ENCODE data around the gene CELA2A. TPM values are rescaled to one million over a fixed set of nuclear protein-coding genes. Genes with fewer than 3 reads are reported as not detected.
A peak's percentile ranks its signal among the peaks of the same experiment; 100 is the strongest.
"Not testable (repeated sequence)": the region's sequence is repeated elsewhere in the genome, so short reads cannot be mapped to it uniquely, and the experiment has no call there.

CELA2A gene
- polyA plus RNA-seq, 5 donors = 0.24 to 0.46 (median 0.30) TPM; not detected in 2

GRCh38 chr1:15468145-15468544 lies 11.6 kb downstream of the CELA2A start:
- DNase-seq = no peak

GRCh38 chr1:15469361-15469760 lies 12.8 kb downstream of the CELA2A start:
- DNase-seq = no peak

GRCh38 chr1:15469821-15470448 lies 13.4 kb downstream of the CELA2A start:
- DNase-seq = not testable (repeated sequence)

GRCh38 chr1:15471067-15471466 lies 14.5 kb downstream of the CELA2A start:
- not testable (repeated sequence) for DNase-seq

GRCh38 chr1:15471723-15472122 lies 15.2 kb downstream of the CELA2A start:
- DNase-seq = not testable (repeated sequence)

DNA sequence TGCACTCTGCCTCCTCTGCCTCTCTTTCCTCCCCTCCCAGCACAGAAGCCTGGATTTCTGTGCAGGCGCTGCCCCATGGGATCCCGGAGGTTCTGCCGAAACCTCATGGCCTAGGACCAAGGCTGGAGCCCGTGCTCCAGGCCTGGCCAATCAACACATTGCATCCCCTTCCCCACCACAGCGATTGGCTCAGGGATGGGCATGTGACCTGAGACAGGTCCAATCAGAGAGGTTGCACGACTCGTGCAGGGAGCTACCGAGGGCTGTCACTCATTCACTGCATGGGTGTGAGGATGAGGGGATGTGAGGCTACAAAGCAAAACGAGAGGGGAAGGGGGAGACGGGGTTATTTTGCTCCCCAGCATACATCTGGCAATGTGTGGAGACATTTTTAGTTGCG lies 16.1 kb downstream of the CELA2A start:
- no peak for DNase-seq

- peak; percentile 64 to 72 for DNase-seq
Measured at GRCh38 chr1:15475752-15476314, 19.3 kb downstream of the CELA2A start, which contains the start of gene CELA2B. Gene CELA2B, plus strand, starts transcription at chr1:15476104. Its CDS starts 22 bp downstream, at chr1:15476126.

- DNase-seq = peak in 1 of 2 donors; percentile 6
Measured at GRCh38 chr1:15476927-15477326, 20.4 kb downstream of the CELA2A start.

DNA sequence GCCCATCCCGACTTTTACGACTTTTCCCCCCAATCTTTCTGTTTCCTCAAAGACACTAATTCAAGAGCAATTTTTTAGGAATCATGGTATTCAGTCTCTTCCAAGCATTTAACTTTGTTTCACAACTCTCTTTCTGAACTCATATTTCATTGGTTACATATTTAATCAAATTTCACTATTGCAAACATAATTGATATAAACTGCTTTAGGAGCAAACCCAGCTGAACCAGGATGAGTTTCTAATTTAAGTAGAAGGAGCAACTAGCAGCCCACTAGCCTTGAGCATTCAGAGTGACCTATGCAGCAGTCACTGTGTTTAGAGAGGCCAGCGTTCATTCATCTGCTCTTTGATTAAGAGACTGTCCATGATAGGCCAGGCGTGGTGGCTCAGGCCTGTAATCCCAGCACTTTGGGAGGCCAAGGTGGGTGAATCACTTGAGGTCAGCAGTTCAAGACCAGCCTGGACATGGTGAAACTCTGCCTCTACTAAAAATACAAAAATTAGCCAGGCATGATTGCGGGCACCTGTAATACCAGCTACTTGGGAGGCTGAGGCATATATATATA lies 21.2 kb downstream of the CELA2A start:
- peak; percentile 71 to 78 for DNase-seq

DNA sequence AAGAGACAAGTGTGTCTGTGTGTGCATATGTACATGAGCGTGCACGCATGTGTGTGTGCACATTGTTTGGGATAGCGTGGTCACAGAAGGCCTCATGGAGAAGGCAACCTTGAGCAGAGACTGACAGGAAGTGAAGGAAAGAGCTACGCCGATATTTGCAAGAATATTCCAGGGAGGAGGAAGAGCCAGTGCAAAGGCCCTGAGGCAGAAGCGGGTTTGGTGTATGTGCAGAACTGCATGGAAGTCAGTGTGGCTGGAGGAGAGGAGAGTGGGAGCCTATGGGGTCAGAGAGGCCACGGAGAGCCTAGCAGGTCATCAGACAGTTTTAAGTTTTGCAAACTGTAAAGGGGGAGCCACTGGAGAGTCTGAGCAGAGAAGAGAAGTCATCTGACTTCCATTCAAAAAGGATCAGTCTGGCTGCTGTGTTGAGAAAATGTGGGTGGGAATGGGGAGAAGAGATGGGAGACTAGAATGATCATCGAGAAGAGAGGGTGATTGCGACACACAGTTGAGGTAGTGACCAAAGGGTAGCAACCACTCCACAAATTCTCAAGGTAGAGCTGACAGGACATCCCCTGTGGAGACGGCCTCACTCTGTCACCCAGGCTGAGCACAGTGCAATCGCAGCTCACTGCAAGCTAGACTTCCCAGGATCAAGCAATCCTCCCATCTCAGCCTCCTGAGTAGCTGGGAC lies 23.3 kb downstream of the CELA2A start:
- DNase-seq = no peak

- not testable (repeated sequence) for DNase-seq
Measured at GRCh38 chr1:15482455-15482854, 25.9 kb downstream of the CELA2A start.

DNA sequence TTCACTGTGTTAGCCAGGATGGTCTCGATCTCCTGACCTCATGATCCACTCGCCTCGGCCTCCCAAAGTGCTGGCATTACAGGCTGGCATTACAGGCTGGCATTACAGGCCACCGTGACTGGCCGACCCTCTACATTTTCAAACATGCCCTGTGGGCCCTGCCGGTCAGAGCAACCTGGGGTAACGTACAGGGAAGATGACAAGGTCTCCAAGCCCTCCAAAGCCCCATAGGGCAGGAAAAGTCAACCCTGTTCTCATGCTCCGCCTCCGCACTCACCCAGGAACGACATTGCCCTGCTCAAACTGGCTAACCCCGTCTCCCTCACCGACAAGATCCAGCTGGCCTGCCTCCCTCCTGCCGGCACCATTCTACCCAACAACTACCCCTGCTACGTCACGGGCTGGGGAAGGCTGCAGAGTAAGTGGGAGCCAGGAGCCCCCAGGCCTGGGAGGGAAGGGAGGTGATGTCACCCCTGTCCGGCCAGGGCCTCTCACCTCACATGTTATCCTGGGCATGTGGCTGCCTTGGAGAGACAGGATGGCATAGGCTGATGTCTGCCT lies 26.5 kb downstream of the CELA2A start:
- DNase-seq = not testable (repeated sequence)

- no peak for DNase-seq
Measured at GRCh38 chr1:15483971-15484370, 27.4 kb downstream of the CELA2A start.

- not testable (repeated sequence) for DNase-seq
Measured at GRCh38 chr1:15484443-15484842, 27.9 kb downstream of the CELA2A start.

- no peak for DNase-seq
Measured at GRCh38 chr1:15485636-15486035, 29.1 kb downstream of the CELA2A start.

GRCh38 chr1:15486844-15487610 lies 30.5 kb downstream of the CELA2A start:
- DNase-seq = not testable (repeated sequence)

DNA sequence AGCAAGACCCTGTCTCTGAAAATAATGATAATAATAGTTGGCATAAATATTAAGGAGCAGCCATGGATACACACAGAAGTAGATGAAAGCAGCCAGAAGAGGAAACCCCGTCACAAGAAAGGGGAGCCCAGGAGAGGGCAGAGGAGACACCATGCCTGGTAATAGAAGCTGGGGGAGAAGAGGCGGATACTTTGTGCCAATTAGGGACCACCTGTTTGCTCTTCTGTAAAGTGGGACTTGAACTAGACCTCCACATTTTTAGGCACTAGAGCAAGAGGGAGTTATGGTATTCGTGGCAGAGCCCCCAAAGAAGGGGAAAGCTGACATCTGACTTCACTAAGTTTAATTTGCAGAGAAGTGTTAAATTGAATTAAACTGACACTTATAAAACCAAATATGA lies 31.8 kb downstream of the CELA2A start:
- DNase-seq = no peak

DNA sequence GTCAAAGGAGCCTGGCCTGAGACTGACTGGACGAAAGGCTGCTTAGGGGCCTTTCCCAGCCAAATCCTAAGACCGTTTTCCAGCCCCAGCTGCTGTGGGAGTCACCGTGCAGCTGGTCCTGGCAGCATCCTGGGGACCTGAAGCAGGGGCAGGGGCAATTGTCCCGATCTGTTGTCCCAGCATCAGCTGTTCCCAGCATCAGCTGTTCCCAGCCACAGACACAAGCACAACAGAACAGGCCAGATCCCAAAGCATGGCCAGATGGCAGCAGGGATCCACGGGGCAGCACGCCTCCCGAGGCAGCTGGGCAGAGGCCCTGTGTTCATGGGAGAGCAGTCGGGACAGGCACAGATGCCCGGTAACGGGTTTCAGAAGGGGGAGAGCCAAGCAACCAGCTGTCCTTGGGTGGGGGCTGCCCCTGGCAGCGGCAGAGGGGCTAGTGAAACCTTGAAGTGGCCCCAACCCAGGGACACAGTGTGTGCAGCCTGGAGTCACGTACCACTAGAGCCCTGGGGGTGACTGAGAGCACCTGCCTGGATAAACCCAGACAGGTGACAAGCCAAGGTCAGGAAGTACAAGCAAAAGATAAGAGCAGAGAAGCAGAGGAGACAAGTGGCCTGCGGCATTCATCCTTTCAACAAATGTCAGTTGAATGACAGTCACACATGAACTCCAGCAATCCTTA lies 32.7 kb downstream of the CELA2A start:
- no peak for DNase-seq

DNA sequence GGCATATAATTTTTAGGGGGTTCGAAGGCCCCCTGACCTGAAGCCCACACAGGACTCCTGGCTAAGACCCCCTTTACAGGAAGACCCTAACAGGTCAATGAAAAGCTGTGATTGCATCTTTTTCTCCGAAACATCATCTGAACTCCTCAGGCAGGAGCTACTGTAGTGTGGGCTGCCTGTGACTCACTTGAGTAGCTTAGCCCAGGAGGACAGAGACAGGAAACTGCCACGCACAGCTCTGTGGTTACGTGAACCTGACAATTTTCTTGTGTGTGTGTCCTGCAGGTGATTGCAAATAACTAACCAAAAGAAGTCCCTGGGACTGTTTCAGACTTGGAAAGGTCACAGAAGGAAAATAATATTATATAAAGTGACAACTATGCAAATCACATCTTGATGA lies 34.5 kb downstream of the CELA2A start:
- DNase-seq = not testable (repeated sequence)

DNA sequence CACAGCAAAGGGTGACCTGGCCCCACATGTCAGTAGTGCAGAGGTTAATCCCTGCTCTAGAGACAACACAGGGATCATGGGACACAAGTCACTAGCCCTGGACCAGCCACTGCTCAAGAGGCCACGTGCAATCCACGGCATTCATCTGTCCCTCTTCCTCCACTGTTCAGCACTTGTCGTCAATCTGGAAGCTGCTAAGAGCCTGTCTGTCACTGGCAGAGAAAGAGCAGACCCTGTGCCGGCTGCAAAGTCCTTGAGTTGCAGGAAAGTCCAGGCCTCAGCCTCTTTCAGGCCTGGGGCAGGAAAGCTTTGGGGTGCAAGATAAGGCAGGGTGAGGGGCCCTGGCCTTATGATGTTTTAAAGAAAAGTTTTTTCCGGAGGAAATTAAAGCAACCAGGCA lies 36.1 kb downstream of the CELA2A start:
- DNase-seq = no peak

GRCh38 chr1:15493869-15494390 lies 37.4 kb downstream of the CELA2A start:
- DNase-seq = no peak

All from right lung (tissue), 5 donors.